Fibroblast of skin of abdomen (primary cell): ENCODE measurements around the gene PLD3.
"Not testable (repeated sequence)": the region's sequence is repeated elsewhere in the genome, so short reads cannot be mapped to it uniquely, and the experiment has no call there.

Source experiments
- DNase-seq: peaks from one replicate; pipeline ENCODE4 v3.0.0-alpha.2; 2013

Gene PLD3

DNA sequence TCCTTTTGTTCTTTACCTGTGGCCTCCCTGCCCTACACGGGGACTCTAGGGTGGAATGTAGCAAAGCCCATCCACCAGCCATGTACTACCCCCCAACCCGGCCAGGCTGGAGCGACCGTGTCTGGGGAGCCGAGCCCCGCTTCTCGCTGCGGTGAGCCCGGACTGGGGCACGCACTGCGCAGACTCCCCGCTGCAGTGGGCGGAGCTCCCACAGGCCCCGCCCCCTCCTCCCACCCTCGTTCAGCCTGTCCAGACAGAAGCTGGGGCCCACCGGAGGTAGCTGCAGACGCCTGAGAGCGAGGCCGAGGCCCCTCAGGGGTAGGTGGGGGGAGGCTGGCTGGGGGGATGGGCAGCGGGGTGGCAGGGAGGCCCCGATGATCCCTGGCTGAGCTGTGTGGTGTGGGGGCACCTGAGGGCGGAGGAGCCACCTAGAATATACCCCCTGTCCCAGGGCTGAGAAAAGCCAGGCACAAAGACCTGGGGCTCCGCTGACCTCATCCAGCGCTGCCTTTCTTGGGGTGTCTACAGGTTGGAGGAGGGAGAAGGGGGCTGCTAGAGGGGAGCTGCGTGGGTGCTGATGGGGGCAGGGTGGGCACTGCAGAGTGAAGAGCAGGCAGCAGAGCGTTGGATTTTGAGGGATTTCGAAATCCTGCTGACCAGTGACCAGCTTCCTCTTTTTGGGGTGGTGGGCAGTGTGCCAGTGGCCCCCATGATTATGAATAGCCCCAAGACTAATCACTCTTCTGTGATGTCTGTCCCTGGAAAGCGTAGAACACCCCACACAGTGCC is 17.3 kb downstream of the PLD3 start:
- peak; percentile 79 for DNase-seq

- peak; percentile 45 for DNase-seq
Measured at GRCh38 chr19:40366697-40367561, 18.4 kb downstream of the PLD3 start.

GRCh38 chr19:40367577-40368434 is 19.3 kb downstream of the PLD3 start:
- no peak for DNase-seq

DNA sequence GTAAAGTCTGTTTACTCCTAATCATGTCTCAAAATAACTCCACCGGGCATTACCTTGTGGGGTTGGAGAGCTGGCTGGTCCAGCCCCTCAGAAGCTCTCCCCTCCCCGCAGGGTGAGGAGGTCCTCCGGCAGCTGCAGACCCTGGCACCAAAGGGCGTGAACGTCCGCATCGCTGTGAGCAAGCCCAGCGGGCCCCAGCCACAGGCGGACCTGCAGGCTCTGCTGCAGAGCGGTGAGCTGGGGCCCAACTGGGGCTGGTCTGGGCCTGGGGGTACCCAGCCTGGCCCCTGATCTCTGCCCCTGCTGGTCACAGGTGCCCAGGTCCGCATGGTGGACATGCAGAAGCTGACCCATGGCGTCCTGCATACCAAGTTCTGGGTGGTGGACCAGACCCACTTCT is 21.3 kb downstream of the PLD3 start:
- DNase-seq = no peak

- not testable (repeated sequence) for DNase-seq
Measured at GRCh38 chr19:40370253-40370652, 21.8 kb downstream of the PLD3 start.

- DNase-seq = no peak
Measured at GRCh38 chr19:40370997-40371801, 22.7 kb downstream of the PLD3 start.

DNA sequence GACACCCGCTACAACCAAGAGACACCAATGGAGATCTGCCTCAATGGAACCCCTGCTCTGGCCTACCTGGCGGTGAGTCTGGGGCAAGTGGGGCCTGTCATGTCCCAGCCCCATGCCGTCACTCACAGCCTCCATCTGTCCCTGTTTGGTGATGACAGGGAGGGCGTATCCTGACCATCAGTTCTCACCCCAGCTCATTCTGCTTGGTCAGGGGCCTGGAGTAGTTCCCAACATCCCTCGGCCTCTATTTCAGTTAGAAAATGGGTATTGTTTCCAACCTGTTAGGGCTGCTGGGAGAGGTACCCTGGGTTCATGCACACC is 23.3 kb downstream of the PLD3 start:
- DNase-seq = no peak

DNA sequence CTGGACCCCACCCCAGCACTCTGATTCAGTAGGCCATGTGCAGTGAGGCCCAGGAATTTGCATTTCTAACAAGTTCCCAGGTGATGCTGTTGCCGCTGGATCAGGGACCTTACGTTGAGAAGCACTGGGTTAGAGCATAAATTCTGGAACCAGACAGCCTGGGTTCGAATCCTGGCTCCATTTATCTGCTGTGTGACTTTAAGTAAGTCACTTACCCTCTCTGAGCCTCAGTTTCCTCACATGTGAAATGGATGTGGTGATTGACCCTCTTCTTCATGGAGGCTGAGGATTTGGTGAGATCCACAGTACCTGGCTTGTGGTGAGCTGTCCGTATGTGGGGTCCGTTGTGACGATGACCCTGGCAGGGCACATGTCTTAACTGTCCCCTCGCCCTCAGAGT is 25.6 kb downstream of the PLD3 start:
- no peak for DNase-seq

DNA sequence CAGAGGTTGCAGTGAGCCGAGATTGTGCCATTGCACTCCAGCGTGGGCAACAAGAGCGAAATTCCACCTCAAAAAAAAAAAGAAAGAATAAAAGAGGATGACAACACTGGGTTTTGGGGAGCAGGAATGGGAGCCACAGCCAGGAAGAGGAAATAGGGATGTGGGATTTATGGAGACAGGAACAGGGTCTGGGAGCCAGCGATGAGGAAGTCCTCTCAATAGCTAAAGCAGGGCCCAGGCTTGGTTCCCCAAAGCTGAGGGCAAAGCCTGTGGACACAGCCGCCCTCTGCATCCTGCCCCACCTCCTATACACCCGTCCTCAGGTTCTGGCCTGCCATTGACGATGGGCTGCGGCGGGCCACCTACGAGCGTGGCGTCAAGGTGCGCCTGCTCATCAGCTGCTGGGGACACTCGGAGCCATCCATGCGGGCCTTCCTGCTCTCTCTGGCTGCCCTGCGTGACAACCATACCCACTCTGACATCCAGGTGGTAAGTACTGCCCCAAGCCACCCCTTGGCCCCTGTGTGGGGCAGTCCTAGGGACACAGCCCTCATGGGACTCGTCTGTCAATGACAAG is 27.9 kb downstream of the PLD3 start:
- no peak for DNase-seq

- no peak for DNase-seq
Measured at GRCh38 chr19:40377876-40378385, 29.4 kb downstream of the PLD3 start.

GRCh38 chr19:40378509-40378908 is 30.0 kb downstream of the PLD3 start:
- DNase-seq = no peak

DNA sequence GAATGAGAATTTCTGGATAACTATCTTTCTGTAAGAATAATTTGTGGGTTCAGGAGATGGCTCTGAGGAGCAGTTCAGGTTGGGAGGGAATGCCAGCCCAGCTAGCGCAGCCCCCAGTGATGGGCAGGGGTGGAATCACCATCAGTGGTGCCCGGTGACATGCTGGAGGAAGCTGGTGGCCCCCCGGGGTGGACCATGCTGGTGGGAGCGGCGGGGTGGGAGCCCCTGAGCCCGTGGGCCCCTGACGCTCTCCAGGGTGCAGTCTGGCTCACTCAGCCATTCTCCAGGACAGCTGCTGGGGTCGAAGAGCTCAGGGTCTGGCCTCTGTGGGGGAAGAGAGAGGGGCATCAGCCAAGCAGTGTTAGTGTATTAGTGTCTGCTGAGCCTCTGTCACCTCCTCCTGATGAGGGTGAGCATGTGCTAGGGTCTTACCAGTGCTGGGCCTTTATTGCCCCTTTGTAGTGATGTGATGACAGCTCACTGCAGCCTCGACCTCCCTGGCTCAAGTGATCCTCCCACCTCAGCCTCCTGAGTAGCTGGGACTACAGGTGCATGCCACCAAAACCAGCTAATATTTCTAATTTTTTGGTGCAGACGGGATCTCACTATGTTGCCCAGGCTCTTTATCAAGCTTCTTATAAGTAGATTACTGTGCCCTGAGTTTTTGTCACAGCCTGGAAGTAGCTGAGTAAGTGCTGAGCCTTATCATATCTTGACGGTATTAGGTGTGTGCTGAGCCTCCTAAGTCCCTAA is 31.1 kb downstream of the PLD3 start:
- no peak for DNase-seq

GRCh38 chr19:40380199-40381037 is 31.9 kb downstream of the PLD3 start:
- DNase-seq = no peak

GRCh38 chr19:40381321-40381720 is 32.8 kb downstream of the PLD3 start:
- no peak for DNase-seq

DNA sequence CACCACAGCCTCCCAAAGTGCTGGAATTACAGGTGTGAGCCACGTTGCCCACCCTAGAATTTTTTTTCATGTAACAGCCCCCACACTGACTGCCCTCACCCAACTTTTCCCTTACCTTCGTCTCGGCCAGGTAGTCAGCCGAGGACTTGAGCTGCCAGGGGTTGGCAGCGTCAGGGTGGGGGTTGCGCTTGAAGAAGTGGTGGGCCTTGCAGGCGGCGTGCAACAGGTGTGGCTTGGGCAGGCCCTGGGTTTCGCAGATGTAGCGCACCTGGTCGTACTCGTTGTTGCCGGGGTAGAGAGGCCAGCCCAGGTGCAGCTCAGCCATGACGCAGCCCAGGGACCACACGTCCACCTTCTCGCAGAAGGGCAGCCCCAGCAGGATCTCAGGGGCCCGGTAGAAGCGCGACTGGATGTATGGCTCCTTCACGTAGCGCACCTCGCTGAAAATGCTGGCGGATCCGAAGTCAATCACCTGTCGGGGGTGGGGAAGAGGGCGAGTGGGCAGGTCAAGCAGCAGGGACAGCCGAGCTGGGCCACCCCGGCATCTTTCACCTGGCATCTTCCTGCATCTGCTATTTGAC is 35.3 kb downstream of the PLD3 start:
- no peak for DNase-seq

GRCh38 chr19:40387155-40387554 is 38.7 kb downstream of the PLD3 start:
- DNase-seq = no peak

DNA sequence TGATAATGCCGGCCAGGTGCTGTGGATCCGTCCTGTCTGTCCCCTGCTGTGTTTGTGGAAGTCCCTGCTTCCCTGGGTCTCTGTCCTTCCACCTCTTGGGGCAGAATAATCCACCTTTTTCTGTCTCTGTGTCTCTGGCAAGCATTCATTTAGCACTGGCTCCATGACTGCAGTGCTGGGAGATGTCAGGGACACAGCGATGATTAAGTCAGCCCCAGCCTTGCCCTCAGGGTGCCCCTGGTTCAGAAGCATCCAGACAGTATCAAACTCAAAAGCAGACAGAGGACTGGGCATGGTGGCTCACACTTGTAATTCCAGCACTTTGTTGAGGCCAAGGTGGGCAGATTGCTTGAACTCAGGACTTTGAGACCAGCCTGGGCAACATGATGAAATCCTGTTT is 40.0 kb downstream of the PLD3 start:
- DNase-seq = no peak

DNA sequence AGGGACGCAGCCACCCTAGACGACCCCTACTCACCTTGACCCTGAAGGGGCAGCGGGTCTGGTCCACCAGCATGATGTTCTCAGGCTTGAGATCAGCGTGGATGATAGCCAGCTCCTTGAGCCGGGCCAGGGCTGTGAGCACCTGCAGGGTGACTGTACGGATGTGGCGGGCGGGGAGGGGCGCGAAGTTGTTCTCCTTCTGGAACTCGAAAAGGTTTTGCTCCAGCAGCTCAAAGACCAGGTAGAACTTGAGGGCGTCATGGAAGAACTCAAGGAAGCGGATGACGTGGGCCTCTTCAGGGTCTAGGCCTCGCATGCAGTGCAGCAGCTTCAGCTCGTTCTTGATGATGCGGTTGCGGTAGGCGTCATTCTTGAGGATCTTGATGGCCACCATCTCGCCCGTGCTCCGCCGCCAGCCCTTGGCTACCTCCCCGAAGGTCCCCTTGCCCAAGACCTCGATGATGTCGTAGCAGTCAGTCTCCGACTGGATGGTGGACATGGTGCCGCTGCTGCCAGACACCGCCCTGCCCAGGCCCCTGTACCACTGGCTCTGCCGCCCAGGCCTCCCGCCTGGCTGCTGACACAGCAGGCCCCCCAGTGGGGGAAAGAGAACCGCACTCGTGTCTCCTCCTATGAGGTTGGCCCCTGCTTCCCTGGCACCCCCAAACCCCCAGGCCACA is 41.0 kb downstream of the PLD3 start:
- DNase-seq = no peak
